ENCODE measurements around the gene COL4A4.

COL4A4 gene

DNA sequence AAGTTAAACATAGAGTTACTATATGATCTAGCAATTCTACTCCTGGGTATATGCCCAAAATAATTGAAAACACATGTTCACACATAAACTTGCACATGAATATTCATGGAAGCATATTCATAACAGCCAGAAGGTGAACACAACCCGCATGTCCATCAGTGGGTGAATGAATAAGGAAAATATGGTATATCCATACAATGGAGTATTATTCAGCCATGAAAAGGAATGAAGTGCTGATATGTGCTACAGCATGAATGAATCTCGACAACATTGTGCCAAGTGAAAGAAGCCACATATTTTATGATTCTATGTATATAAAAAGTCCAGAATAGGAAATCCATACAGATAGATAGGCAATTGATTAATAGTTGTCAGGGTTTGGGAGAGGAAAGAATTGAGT, 15.9 kb downstream of the COL4A4 start:
- TF ChIP-seq, protein P1, sequence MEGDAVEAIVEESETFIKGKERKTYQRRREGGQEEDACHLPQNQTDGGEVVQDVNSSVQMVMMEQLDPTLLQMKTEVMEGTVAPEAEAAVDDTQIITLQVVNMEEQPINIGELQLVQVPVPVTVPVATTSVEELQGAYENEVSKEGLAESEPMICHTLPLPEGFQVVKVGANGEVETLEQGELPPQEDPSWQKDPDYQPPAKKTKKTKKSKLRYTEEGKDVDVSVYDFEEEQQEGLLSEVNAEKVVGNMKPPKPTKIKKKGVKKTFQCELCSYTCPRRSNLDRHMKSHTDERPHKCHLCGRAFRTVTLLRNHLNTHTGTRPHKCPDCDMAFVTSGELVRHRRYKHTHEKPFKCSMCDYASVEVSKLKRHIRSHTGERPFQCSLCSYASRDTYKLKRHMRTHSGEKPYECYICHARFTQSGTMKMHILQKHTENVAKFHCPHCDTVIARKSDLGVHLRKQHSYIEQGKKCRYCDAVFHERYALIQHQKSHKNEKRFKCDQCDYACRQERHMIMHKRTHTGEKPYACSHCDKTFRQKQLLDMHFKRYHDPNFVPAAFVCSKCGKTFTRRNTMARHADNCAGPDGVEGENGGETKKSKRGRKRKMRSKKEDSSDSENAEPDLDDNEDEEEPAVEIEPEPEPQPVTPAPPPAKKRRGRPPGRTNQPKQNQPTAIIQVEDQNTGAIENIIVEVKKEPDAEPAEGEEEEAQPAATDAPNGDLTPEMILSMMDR (IDR thresholded peaks at IDR 0.05): no peak
- H3K27ac Mint-ChIP-seq: no peak overlapping the region
- peaks cover 2% of the 10 kb centered on the region for H3K27me3 Mint-ChIP-seq (ENCODE audit: low read depth, poor library complexity)
- H3K9me3 Mint-ChIP-seq: peaks cover 19% of the 10 kb centered on the region
- no peaks in the 10 kb centered on the region for H3K4me1 Mint-ChIP-seq
- no peak overlapping the region for H3K4me3 Mint-ChIP-seq
- DNase-seq: no peak
- no peaks in the 10 kb centered on the region for H3K36me3 Mint-ChIP-seq (ENCODE audit: low read depth)

DNA sequence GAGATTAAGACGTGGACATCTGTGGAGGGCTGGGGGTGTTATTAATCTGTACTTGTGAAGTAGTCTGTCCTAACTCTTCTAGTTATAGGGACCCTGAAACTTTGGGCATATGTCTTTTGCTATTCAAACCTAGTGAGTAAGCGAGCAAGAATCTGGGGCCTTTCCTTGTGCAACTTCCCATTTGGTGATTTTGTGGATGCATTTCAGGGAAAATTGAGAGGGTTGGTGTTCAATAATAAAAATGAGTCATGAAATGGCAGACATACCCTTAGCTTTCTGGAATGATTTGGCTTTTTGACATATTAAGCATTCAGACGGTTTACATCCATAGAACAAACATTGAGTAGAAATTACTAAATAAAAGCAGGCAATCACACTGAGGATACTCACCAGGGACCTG, 17.0 kb downstream of the COL4A4 start:
- TF ChIP-seq, protein P1 (IDR thresholded peaks at IDR 0.05): no peak

DNA sequence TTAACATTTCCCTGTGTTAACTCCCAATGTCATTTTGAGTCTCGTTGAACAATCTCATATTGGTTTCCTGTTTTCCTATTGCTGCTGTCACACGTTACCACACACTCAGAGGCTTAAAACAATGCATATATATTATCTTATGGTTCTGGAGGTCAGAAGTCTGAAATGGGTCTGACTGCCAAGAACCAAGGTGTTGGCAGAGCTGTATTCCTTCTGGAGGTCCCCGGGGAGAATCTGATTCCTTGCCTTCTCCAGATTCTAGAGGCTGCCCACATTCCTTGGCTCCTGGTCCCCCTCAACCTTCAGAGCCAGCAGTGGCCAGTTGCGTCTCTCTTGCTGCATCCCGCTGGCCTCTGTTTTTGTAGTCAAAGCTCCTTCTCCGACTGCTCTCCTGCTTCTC, 17.5 kb downstream of the COL4A4 start:
- no peak overlapping the region for H3K27ac Mint-ChIP-seq
- H3K36me3 Mint-ChIP-seq (ENCODE audit: low read depth): no peaks in the 10 kb centered on the region
- H3K4me1 Mint-ChIP-seq: no peaks in the 10 kb centered on the region
- TF ChIP-seq, protein P1 (IDR thresholded peaks at IDR 0.05): no peak
- peaks cover 19% of the 10 kb centered on the region for H3K9me3 Mint-ChIP-seq
- DNase-seq: no peak
- no peak overlapping the region for H3K4me3 Mint-ChIP-seq
- H3K27me3 Mint-ChIP-seq (ENCODE audit: low read depth, poor library complexity): peaks cover 6% of the 10 kb centered on the region

More for the DNA sequence above, 17.0 kb downstream of the COL4A4 start:
- peaks cover 6% of the 10 kb centered on the region for H3K27me3 Mint-ChIP-seq (ENCODE audit: low read depth, poor library complexity)
- no peak overlapping the region for H3K27ac Mint-ChIP-seq
- no peak for DNase-seq
- H3K36me3 Mint-ChIP-seq (ENCODE audit: low read depth): no peaks in the 10 kb centered on the region
- H3K9me3 Mint-ChIP-seq: peaks cover 19% of the 10 kb centered on the region
- H3K4me3 Mint-ChIP-seq: no peak overlapping the region
- no peaks in the 10 kb centered on the region for H3K4me1 Mint-ChIP-seq

DNA sequence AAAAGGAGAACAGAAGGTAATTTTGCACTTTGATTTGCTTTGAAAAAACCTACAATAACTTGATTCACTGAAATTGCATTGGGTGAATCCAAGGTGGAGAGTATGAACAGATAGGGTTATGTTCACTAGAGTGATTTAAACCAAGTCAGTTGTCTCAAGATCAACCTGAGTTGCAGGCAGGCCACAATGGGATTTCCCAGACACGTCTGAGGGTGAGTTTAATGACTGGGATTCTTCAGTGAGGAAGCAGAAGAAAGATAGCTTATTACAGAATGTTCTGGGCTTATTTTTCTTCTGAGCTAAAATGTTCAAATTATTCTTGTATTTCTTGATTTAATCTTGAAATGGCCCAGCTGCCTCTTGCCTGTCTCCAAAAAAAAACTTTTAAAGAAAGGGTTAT, 20.1 kb downstream of the COL4A4 start:
- Mint-ChIP-seq H3K36me3 (ENCODE audit: low read depth) (no peaks in the 10 kb centered on the region), H3K9me3 (peaks cover 15% of the 10 kb centered on the region), H3K4me1 (no peaks in the 10 kb centered on the region), H3K27me3 (ENCODE audit: low read depth, poor library complexity) (peaks cover 4% of the 10 kb centered on the region), H3K4me3 (no peak overlapping the region), H3K27ac (no peak overlapping the region)
- TF ChIP-seq, protein P1 (IDR thresholded peaks at IDR 0.05): no peak
- DNase-seq: no peak

DNA sequence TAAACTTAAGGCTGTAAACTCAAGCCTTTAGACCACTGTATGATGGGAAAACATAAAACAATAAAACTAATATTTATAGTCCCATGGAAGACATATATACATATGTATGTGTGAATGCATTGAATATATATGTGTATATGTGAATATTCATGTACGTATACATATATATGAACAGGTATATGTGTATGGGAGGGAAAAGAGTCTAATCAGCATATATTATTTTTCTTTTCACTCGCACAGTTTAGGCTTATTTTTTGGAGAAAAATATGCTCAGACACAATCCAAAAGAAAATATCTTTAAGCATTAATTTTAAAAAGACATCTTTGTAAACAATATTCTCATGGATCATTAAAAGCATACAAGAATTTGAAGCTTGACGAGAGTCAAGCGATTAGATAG, 22.7 kb downstream of the COL4A4 start:
- Mint-ChIP-seq H3K36me3 (ENCODE audit: low read depth) (no peaks in the 10 kb centered on the region), H3K27ac (no peak overlapping the region), H3K4me3 (no peak overlapping the region), H3K4me1 (no peaks in the 10 kb centered on the region), H3K9me3 (peaks cover 3% of the 10 kb centered on the region), H3K27me3 (ENCODE audit: low read depth, poor library complexity) (peaks cover 4% of the 10 kb centered on the region)
- TF ChIP-seq, protein P1 (IDR thresholded peaks at IDR 0.05): no peak
- no peak for DNase-seq

DNA sequence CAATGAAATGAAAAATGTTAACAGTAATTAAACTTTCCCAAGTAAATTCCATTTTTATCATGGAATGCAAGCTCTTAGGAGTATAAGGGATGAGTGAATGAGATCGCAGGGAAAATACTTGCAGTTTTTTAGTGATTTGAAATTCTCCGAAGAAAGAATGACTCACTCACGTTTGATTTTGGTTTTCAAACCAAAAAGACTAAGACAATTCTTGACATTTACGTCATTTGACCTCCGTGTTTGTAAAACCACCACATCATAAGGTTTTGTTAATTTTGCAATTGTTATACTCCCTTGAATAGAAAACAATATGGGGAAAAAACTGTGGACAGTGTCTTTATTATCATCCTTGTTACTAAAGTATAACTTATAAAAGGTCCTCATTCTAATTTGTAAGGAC, 29.4 kb downstream of the COL4A4 start:
- Mint-ChIP-seq H3K9me3 (no peaks in the 10 kb centered on the region), H3K27ac (no peak overlapping the region), H3K4me3 (no peak overlapping the region), H3K4me1 (peaks cover 12% of the 10 kb centered on the region), H3K36me3 (ENCODE audit: low read depth) (no peaks in the 10 kb centered on the region), H3K27me3 (ENCODE audit: low read depth, poor library complexity) (no peaks in the 10 kb centered on the region)
- no peak for DNase-seq
- TF ChIP-seq, protein P1 (IDR thresholded peaks at IDR 0.05): no peak
